Thoracic aorta (tissue), 2 donors: Measurements from ENCODE around the gene ERCC3. TPM values are rescaled to one million over a fixed set of nuclear protein-coding genes. Genes with fewer than 3 reads are reported as not detected.

Experiments
- ATAC-seq: fragments of 150-250 bp; one replicate; pipeline ENCODE4 v1.8.0; 2017; ENCODE audit warnings: low read depth; ENCODE audit not compliant: insufficient number of reproducible peaks, low FRiP score
- DNase-seq: peaks from one replicate; pipeline ENCODE4 v3.0.0-alpha.2; 2020; ENCODE audit warnings: low spot score
- H3K27ac ChIP-seq, 2 donors: fragments of 200-600 bp; sonication (generic); 1 replicate in 1 of 2; 2 replicates in 1 of 2; pipeline ENCODE4 v1.5.1; 2016; ENCODE audit warnings: mild to moderate bottlenecking in 2 of 2, moderate library complexity in 2 of 2
- H3K27me3 ChIP-seq: fragments of 200-600 bp; sonication (generic); replicated peaks from 2 replicates; pipeline ENCODE4 v1.6.0; 2016; ENCODE audit warnings: mild to moderate bottlenecking; ENCODE audit not compliant: insufficient read depth
- H3K36me3 ChIP-seq: fragments of 200-600 bp; sonication (generic); one replicate; pipeline ENCODE4 v1.5.1; 2016
- H3K4me1 ChIP-seq, 2 donors: fragments of 200-600 bp; sonication (generic); 1 replicate in 1 of 2; 2 replicates in 1 of 2; pipeline versions ENCODE4 v1.5.1 to v1.6.0; 2016; ENCODE audit warnings: low read depth in 2 of 2, mild to moderate bottlenecking in 1 of 2; ENCODE audit not compliant: control insufficient read depth in 1 of 2
- H3K4me3 ChIP-seq: fragments of 200-600 bp; sonication (generic); 2 replicates; pipeline ENCODE4 v1.5.1; 2016; ENCODE audit warnings: mild to moderate bottlenecking
- H3K9me3 ChIP-seq: fragments of 200-600 bp; sonication (generic); 2 replicates; pipeline ENCODE4 v1.5.1; 2016
- CTCF ChIP-seq: fragments of 200-600 bp; sonication (generic); IDR thresholded peaks from one replicate; pipeline ENCODE4 v1.5.1; 2019; ENCODE audit warnings: antibody characterized with exemption
- total RNA-seq, 2 donors: library from RNA; depleted of rRNA; stranded (reverse); fragments of >200 nt; gene quantifications; one replicate each; pipeline versions ENCODE4 v1.1.0 to v1.2.3, GENCODE V29; 2016

The ERCC3 gene
- total RNA-seq, 2 donors from 2014 or later = 36.7 to 63.7 TPM

DNA sequence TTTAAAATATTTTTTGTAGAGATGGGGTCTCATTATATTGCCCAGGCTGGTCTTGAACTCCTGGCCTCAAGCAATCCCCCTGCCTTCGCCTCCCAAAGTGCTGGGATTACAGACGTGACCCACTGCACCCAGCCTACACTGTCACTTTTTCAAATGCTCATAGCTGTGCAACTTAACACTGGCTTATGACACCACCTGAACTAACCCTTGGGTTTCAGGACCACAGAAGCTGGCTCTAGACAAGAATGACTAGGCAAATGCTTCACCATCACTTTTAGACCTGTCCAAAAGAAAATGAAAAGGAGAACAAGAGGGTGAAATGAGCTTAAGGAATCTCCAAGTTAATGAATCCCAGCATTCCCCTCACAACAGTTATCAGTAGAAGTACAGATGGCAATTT is 13.3 kb downstream of the ERCC3 start:
- DNase-seq (no peak), ATAC-seq (no peak)
- no peak for TF ChIP-seq CTCF
- Histone ChIP-seq H3K27ac (no peak overlapping the region), H3K4me3 (no peak overlapping the region), H3K9me3 (no peaks in the 10 kb centered on the region), H3K27me3 (no peaks in the 10 kb centered on the region), H3K36me3 (peaks cover 61% of the 10 kb centered on the region), H3K4me1 (no peaks in the 10 kb centered on the region)

DNA sequence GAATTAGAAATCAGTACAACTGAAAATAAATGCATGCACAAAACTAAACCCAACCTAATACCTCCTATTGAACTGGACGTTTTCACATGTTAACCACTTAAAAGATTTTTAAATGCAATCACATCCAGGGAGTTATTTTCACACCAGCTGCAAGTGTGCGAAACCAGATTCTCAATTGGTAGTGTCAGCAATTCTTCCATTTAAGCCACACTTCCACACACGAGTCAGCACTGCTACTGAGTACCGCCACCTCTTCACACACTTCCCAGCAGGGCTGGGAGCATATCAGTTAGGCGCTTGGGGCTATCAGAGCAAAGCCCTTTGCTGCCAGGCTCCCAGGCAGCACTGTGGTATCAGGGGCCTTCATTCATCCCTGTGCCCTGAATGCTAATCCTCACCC is 14.2 kb downstream of the ERCC3 start:
- Histone ChIP-seq H3K9me3 (no peaks in the 10 kb centered on the region), H3K36me3 (peaks cover 55% of the 10 kb centered on the region)
- no peak for ATAC-seq

DNA sequence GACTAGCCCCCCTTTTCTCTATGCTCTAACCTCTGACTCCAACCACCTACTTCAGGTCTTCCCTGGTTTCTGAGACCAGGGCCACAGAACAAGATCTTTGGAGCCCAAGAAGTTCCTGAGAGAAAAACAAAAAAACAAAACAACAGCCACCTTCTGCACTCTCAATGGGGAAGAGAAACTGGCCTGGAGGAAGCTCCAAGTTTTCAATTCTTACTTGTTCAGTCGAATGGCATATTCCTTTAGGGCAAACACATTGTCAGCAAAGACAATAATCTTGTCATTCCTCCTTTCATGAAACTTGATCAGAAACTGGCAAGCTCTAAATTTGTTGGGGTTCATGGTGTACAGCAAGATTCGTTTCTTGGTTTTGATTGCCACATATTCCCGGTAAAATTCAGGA is 15.0 kb downstream of the ERCC3 start:
- ATAC-seq (no peak), DNase-seq (no peak)
- H3K9me3 ChIP-seq = no peaks in the 10 kb centered on the region
- TF ChIP-seq CTCF = no peak
- H3K36me3 ChIP-seq = peaks cover 47% of the 10 kb centered on the region
- H3K4me1 ChIP-seq = no peaks in the 10 kb centered on the region
- no peak overlapping the region for H3K27ac ChIP-seq
- H3K4me3 ChIP-seq = no peak overlapping the region
- H3K27me3 ChIP-seq = no peaks in the 10 kb centered on the region

More for the DNA sequence above, 14.2 kb downstream of the ERCC3 start:
- no peak overlapping the region for H3K27ac ChIP-seq
- no peaks in the 10 kb centered on the region for H3K27me3 ChIP-seq
- no peak for TF ChIP-seq CTCF
- no peak for DNase-seq
- H3K4me1 ChIP-seq = no peaks in the 10 kb centered on the region
- no peak overlapping the region for H3K4me3 ChIP-seq

GRCh38 chr2:127277028-127277427 is 16.9 kb downstream of the ERCC3 start:
- no peaks in the 10 kb centered on the region for H3K4me1 ChIP-seq

DNA sequence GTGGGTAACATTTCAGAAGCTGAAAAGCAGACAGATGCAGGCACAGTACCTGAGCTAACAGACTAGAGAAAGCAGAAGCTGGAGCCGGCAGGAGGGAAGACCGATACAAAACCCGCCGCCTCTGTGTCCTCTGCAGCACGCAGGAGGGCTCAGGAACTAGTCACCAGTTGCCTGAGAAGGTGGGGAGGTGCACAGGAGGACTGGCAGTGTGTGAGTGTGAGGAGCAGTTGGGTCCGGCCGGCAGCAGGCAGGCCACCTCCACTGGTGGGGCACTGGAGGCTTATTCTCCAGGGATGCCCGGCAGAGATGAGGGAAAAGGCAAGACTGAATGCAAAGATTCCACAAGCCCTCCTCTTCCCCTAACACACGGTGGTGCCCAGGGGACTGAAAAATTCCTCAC is 18.2 kb downstream of the ERCC3 start:
- Histone ChIP-seq H3K27me3 (no peaks in the 10 kb centered on the region), H3K4me3 (no peak overlapping the region), H3K4me1 (no peaks in the 10 kb centered on the region), H3K9me3 (no peaks in the 10 kb centered on the region), H3K27ac (no peak overlapping the region), H3K36me3 (peaks cover 60% of the 10 kb centered on the region)
- ATAC-seq = no peak
- no peak for DNase-seq
- no peak for TF ChIP-seq CTCF

More at GRCh38 chr2:127277028-127277427, 16.9 kb downstream of the ERCC3 start:
- H3K27me3 ChIP-seq = no peaks in the 10 kb centered on the region
- DNase-seq (no peak), ATAC-seq (no peak)
- peaks cover 49% of the 10 kb centered on the region for H3K36me3 ChIP-seq
- no peak overlapping the region for H3K4me3 ChIP-seq
- no peak for TF ChIP-seq CTCF
- H3K27ac ChIP-seq = no peak overlapping the region
- no peaks in the 10 kb centered on the region for H3K9me3 ChIP-seq
